ENCODE measurements around the gene GP5. TPM values are rescaled to one million over a fixed set of nuclear protein-coding genes. Genes with fewer than 3 reads are reported as not detected.

The GP5 gene
- total and polyA plus RNA-seq, 2 of the 13 experiments (the other 11 are each of a cell fraction or from before 2014, with no cell fraction given), result not detected

- ATAC-seq, result no peak
- intact Hi-C loops (cut with micrococcal nuclease; ENCODE audit: unreplicated experiment), result no loop called here
- Histone ChIP-seq H3K4me1 (ENCODE audit: insufficient read depth, low read length) (peaks cover 24% of the 10 kb centered on the region), H3K9me3 (ENCODE audit: low read length) (no peaks in the 10 kb centered on the region), H4K20me1 (ENCODE audit: insufficient read depth, low read length) (peaks cover 3% of the 10 kb centered on the region; the same call in 1 of the 2 replicates), H3K4me2 (ENCODE audit: low read depth, low read length) (no peak overlapping the region), H3K36me3 (replicated peaks in 1 of 2; ENCODE audit: control insufficient read depth in 1 of 2, insufficient read depth in 2 of 2, low read length in 2 of 2) (peaks cover 10 to 65% of the 10 kb centered on the region in 2 experiments), H2AFZ (ENCODE audit: low read length) (no peak overlapping the region), H3K4me3 (replicated peaks in 1 of 3; ENCODE audit: insufficient read depth in 1 of 3, low read depth in 2 of 3, low read length in 3 of 3) (no peak overlapping the region), H3K27ac (ENCODE audit: extremely low read length, insufficient read depth, low read length) (no peak overlapping the region), H3K27me3 (ENCODE audit: control insufficient read depth in 1 of 2, insufficient read depth in 2 of 2, low read length in 2 of 2) (no peaks in the 10 kb centered on the region), H3K9ac (ENCODE audit: insufficient read depth, low read depth, low read length) (no peak overlapping the region), H3K79me2 (ENCODE audit: insufficient read depth, low read length) (no peaks in the 10 kb centered on the region)
- in situ Hi-C loops (cut with HindIII; ENCODE audit: extremely low pct_ligation_motif_present, low pct_unique_long_range_greater_than_20kb), result no loop called here
- no TSS peak for BruUV-seq (replicated peaks)
- 97% methylated on average over 1 of the region's 1 CpG for WGBS (ENCODE audit: low lambda C conversion rate)
- POLR2A ChIA-PET, result interaction anchor here (1.2 to 1.9 kb wide), 2 partner anchors 124 to 136 kb away, joined by 4 to 5 read pairs; no protein-coding TSS in a partner anchor
- no peak for DNase-seq (ENCODE audit: low spot score)
- no peak for FAIRE-seq
- CTCF ChIA-PET (ENCODE audit: low intra/inter-chr PET ratio, low total read pairs), result no interaction called here
- no peak for TF ChIP-seq ZNF331 (CRISPR knock-in tag; IDR thresholded peaks at IDR 0.05)
- no peak for TF ChIP-seq ZBTB49 (CRISPR knock-in tag; IDR thresholded peaks at IDR 0.05; ENCODE audit: borderline replicate concordance)
- no peak for TF ChIP-seq TFAP4 (IDR thresholded peaks at IDR 0.05; ENCODE audit: borderline replicate concordance, low read depth)
- TF ChIP-seq ZSCAN22 (CRISPR knock-in tag; IDR thresholded peaks at IDR 0.05), result no peak
- no peak for TF ChIP-seq PRPF4 (IDR thresholded peaks at IDR 0.05; ENCODE audit: low read depth, low read length, poor library complexity, severe bottlenecking)
- TF ChIP-seq HOXD1 (CRISPR knock-in tag; IDR thresholded peaks at IDR 0.05), result no peak
- TF ChIP-seq ZNF703 (CRISPR knock-in tag; IDR thresholded peaks at IDR 0.05; ENCODE audit: borderline replicate concordance), result no peak
- TF ChIP-seq ZNF451 (CRISPR knock-in tag; IDR thresholded peaks at IDR 0.05), result no peak
- no peak for TF ChIP-seq CBX1 (IDR thresholded peaks at IDR 0.05; ENCODE audit: low read depth)
- TF ChIP-seq ZNF883 (CRISPR knock-in tag; IDR thresholded peaks at IDR 0.05; ENCODE audit: not compliant biosample characterization), result no peak
- TF ChIP-seq KMT2B (CRISPR knock-in tag; IDR thresholded peaks at IDR 0.05), result no peak
- no peak for TF ChIP-seq GPBP1L1 (CRISPR knock-in tag; IDR thresholded peaks at IDR 0.05)
- TF ChIP-seq TIGD3 (CRISPR knock-in tag; IDR thresholded peaks at IDR 0.05; ENCODE audit: borderline replicate concordance), result no peak
- no peak for TF ChIP-seq MTF2 (CRISPR knock-in tag; IDR thresholded peaks at IDR 0.05; ENCODE audit: borderline replicate concordance)
- TF ChIP-seq NFE2L2 (IDR thresholded peaks at IDR 0.05; ENCODE audit: low read length), result no peak
- no peak for TF ChIP-seq MTA1 (CRISPR knock-in tag; IDR thresholded peaks at IDR 0.05; ENCODE audit: borderline replicate concordance)
- no peak for TF ChIP-seq PRDM4 (CRISPR knock-in tag; IDR thresholded peaks at IDR 0.05; ENCODE audit: borderline replicate concordance)
These were observed 48.6 kb upstream of the GP5 start for GRCh38 chr3:194447657-194448056.
